Neural progenitor cell (in vitro differentiated cells): ENCODE measurements around the gene VPS8.

Experiments
- CTCF ChIP-seq: fragments of 200-600 bp; sonication (generic); IDR thresholded peaks from 2 replicates; pipeline ENCODE4 v1.5.1; 2017; ENCODE audit warnings: antibody characterized with exemption, mild to moderate bottlenecking
- EZH2phosphoT487 ChIP-seq: fragments of 200-600 bp; sonication (generic); IDR thresholded peaks from 2 replicates; pipeline ENCODE4 v1.6.1; 2017; ENCODE audit warnings: antibody characterized with exemption

- TF ChIP-seq CTCF: no peak
- TF ChIP-seq EZH2phosphoT487: no peak
Measured at GRCh38 chr3:184919651-184920050, 107.7 kb downstream of the VPS8 start.
